HAP-1 (cell line): Measurements from ENCODE around the gene SERPINB1.

Source experiments
- DNase-seq, 2 experiments: peaks; one replicate each; pipeline ENCODE4 v3.0.0-alpha.2; 2016 to 2020; ENCODE audit warnings: low spot score in 2 of 2
- H3K27me3 ChIP-seq: fragments of 250-450 bp; sonication (Bioruptor Pico); 2 replicates; pipeline ENCODE4 v1.5.1; 2020; ENCODE audit warnings: low read depth, mild to moderate bottlenecking, moderate library complexity
- H3K36me3 ChIP-seq: fragments of 250-450 bp; sonication (Bioruptor Pico); replicated peaks from 2 replicates; pipeline ENCODE4 v1.5.1; 2020; ENCODE audit warnings: mild to moderate bottlenecking
- H3K4me1 ChIP-seq: fragments of 250-450 bp; sonication (Bioruptor Pico); 2 replicates; pipeline ENCODE4 v1.5.1; 2020; ENCODE audit warnings: mild to moderate bottlenecking
- H3K4me3 ChIP-seq: fragments of 250-450 bp; sonication (Bioruptor Pico); 2 replicates; pipeline ENCODE4 v1.5.1; 2020; ENCODE audit warnings: mild to moderate bottlenecking, moderate library complexity
- H3K9me3 ChIP-seq: fragments of 250-450 bp; sonication (Bioruptor Pico); 2 replicates; pipeline ENCODE4 v1.5.1; 2020; ENCODE audit warnings: mild to moderate bottlenecking, moderate library complexity
- in situ Hi-C: fragments of 300-500 bp; cut with MboI; formaldehyde crosslinking; loops from 3 replicates; pipeline ENCODE4 v1.14.3; 2020; ENCODE audit warnings: low sequenced_read_pairs, inconsistent platforms, mixed read lengths

SERPINB1 gene

DNA sequence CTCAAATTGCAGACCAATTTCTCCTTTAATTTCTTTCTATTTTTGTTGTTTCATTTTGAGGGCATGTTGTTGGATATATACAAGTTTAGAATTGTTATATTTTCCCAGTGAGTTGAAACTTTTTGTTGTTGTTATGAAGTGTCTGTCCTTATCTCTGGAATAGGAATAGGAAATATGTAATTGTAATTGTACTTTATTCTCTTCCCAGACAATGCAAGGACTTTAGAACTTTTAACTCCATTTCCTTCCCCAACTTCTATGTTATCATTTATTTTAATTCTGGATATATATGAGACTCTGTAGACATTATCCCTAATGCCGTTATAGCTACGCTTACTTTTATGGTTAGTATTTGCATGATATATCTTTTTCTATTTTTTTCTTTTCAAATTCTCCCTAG lies 12.4 kb downstream of the SERPINB1 start:
- no peak for DNase-seq
- in situ Hi-C loops: no loop called here
- H3K4me3 ChIP-seq: no peak overlapping the region
- H3K9me3 ChIP-seq: no peaks in the 10 kb centered on the region
- no peaks in the 10 kb centered on the region for H3K27me3 ChIP-seq
- no peaks in the 10 kb centered on the region; the same call in 1 of the 2 replicates for H3K36me3 ChIP-seq
- H3K4me1 ChIP-seq: no peaks in the 10 kb centered on the region

DNA sequence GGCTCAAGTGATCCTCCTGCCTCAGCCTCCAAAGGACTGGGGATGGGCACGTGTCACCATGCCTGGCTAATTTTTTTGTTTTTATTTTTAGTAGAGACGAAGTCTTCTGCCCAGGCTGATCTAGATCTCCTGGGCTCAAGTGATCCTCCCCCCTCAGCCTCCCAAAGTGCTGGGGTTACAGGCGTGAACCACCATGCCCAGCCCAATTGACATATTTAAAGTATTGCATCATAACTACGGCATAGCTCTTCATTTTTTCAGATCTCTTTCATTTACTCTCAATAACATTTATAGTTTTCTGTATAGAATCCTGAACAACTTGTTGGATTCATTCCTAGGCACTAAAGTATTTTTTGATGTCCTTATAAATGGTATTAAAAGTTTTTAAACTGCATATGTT lies 13.0 kb downstream of the SERPINB1 start:
- H3K27me3 ChIP-seq: no peaks in the 10 kb centered on the region

DNA sequence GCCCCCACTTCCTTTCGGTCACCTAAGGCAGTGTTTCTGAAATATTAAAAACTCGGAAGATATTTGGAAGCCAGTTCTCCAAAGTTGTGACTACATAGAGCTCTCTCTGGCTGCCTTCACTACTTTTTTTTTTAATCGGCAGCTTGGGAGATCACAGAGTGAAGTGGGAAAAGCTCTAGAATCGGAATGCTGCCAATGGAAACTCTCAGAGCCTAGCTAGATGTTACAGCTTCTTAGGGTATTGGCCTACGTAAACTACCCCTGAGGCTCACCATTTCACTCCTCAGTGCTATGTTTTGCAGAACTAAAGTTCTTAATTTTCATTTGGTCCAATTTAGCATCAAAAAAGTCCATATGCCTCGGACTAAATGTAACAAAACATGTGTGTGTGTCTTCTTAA lies 14.5 kb downstream of the SERPINB1 start:
- Histone ChIP-seq H3K9me3 (no peaks in the 10 kb centered on the region), H3K36me3 (no peaks in the 10 kb centered on the region), H3K27me3 (no peaks in the 10 kb centered on the region), H3K4me3 (no peak overlapping the region), H3K4me1 (no peaks in the 10 kb centered on the region)
- DNase-seq: no peak
- in situ Hi-C loops: no loop called here

More for the DNA sequence above, 13.0 kb downstream of the SERPINB1 start:
- Histone ChIP-seq H3K9me3 (no peaks in the 10 kb centered on the region), H3K4me1 (no peaks in the 10 kb centered on the region), H3K36me3 (no peaks in the 10 kb centered on the region; the same call in 1 of the 2 replicates), H3K4me3 (no peak overlapping the region)
- in situ Hi-C loops: no loop called here
- DNase-seq: no peak

- no peak for DNase-seq
- in situ Hi-C loops: no loop called here
Measured at GRCh38 chr6:2826131-2826530, 15.5 kb downstream of the SERPINB1 start.

DNA sequence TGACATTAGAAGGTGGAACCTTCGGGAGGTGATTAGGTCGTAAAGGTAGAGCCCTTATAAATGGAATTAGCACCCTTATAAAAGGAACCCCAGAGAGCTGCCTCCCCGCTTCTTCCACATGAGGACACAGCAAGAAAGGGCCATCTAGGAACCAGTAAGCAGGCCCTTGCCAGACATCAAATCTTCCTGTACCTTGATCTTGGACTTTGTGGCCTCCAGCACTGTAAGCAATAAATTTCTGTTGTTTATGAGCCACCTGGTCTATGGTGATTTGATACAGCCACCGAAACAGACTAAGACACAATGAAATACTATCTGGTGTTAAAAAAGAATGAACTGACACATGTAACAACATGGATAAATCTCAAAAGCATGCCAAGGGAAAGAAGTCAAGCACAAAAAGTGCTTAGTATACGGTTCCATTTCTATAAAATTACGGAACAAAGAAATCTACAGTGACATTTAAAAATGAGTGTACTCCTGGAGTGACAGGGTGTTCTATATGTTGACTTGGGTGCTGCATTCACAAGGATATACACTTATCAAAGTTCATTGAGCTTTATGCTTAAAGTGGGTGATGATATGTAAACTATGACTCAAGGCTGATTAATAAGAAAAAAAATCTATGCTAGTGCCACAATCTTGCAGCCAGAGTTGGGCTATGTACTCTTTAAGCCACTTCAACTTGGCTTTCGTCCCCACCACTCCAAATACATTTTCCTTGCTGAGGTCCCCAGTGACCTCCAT lies 18.4 kb downstream of the SERPINB1 start:
- peaks cover 6% of the 10 kb centered on the region for H3K4me1 ChIP-seq
- H3K36me3 ChIP-seq: no peaks in the 10 kb centered on the region
- no peak overlapping the region for H3K4me3 ChIP-seq
- no peaks in the 10 kb centered on the region for H3K27me3 ChIP-seq
- no peaks in the 10 kb centered on the region for H3K9me3 ChIP-seq
- in situ Hi-C loops: no loop called here
- no peak for DNase-seq

More at GRCh38 chr6:2826131-2826530, 15.5 kb downstream of the SERPINB1 start:
- no peaks in the 10 kb centered on the region for H3K4me1 ChIP-seq
- no peaks in the 10 kb centered on the region for H3K9me3 ChIP-seq
- H3K36me3 ChIP-seq: no peaks in the 10 kb centered on the region
- H3K27me3 ChIP-seq: no peaks in the 10 kb centered on the region
- no peak overlapping the region for H3K4me3 ChIP-seq

DNA sequence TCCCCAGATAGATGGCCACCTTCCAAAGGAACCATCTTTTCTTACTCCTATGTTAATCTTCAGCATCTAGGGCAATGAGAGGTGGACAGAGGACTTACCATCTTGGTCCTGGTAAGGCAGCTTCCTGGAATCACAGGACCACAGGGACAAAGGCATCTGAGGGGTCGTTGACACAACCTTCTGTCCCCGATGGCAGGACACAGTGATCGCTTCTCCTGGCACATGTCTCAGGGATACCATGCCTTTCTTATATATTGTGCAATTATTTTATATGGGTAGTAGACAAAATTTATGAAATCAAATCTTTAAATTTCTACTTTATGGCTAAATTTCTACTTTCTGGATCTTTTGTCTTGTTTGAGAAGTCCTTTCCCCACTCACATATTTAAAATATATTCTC lies 20.1 kb downstream of the SERPINB1 start:
- no peak for DNase-seq
- no peaks in the 10 kb centered on the region for H3K27me3 ChIP-seq
- H3K36me3 ChIP-seq: no peaks in the 10 kb centered on the region
- H3K4me3 ChIP-seq: no peak overlapping the region
- 0 out of 2 replicates have a peak, but pooled peaks cover 3% of the 10 kb centered on the region for H3K9me3 ChIP-seq
- in situ Hi-C loops: no loop called here
- peaks cover 6% of the 10 kb centered on the region for H3K4me1 ChIP-seq

GRCh38 chr6:2820415-2820814 lies 21.2 kb downstream of the SERPINB1 start:
- no peak overlapping the region for H3K4me3 ChIP-seq
- peaks cover 8% of the 10 kb centered on the region; the same call in 1 of the 2 replicates for H3K9me3 ChIP-seq
- in situ Hi-C loops: no loop called here
- H3K27me3 ChIP-seq: no peaks in the 10 kb centered on the region
- DNase-seq: no peak
- peaks cover 6% of the 10 kb centered on the region for H3K4me1 ChIP-seq
- no peaks in the 10 kb centered on the region for H3K36me3 ChIP-seq

- in situ Hi-C loops: no loop called here
- no peak for DNase-seq
- Histone ChIP-seq H3K4me3 (no peak overlapping the region), H3K36me3 (no peaks in the 10 kb centered on the region), H3K9me3 (peaks cover 8% of the 10 kb centered on the region; the same call in 1 of the 2 replicates), H3K4me1 (peaks cover 6% of the 10 kb centered on the region), H3K27me3 (no peaks in the 10 kb centered on the region)
Measured at GRCh38 chr6:2819978-2820377, 21.7 kb downstream of the SERPINB1 start.

GRCh38 chr6:2819115-2819514 lies 22.5 kb downstream of the SERPINB1 start:
- in situ Hi-C loops: no loop called here
- peaks cover 6% of the 10 kb centered on the region for H3K4me1 ChIP-seq
- no peak for DNase-seq
- H3K4me3 ChIP-seq: no peak overlapping the region
- peaks cover 8% of the 10 kb centered on the region; the same call in 1 of the 2 replicates for H3K9me3 ChIP-seq
- H3K36me3 ChIP-seq: no peaks in the 10 kb centered on the region
- H3K27me3 ChIP-seq: no peaks in the 10 kb centered on the region

DNA sequence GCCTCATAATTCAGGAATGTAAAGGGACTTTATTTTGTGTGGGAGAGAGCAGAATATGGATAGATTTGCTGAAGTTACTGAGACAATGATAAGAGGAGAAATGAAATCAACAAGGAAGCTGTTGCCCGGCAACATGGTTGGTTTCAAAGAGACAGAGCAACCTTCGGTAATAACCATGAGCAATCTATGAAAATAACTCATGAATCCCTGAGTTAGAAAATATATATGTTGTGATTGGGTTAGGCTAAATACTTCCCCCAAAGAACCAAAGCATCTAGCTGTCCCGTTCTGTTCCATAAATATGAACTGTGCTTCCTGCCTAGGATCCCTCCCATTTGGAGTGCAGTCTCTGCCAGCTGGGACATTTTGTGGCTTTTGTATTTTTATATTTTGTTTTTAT lies 23.1 kb downstream of the SERPINB1 start:
- H3K9me3 ChIP-seq: peaks cover 8% of the 10 kb centered on the region; the same call in 1 of the 2 replicates
- peaks cover 6% of the 10 kb centered on the region for H3K4me1 ChIP-seq
- no peaks in the 10 kb centered on the region for H3K36me3 ChIP-seq
- in situ Hi-C loops: no loop called here
- H3K4me3 ChIP-seq: no peak overlapping the region
- H3K27me3 ChIP-seq: no peaks in the 10 kb centered on the region
- no peak for DNase-seq

- H3K36me3 ChIP-seq: no peaks in the 10 kb centered on the region
- no peak overlapping the region for H3K4me3 ChIP-seq
- no peaks in the 10 kb centered on the region for H3K27me3 ChIP-seq
- in situ Hi-C loops: no loop called here
- peaks cover 6% of the 10 kb centered on the region for H3K4me1 ChIP-seq
- H3K9me3 ChIP-seq: peaks cover 8% of the 10 kb centered on the region; the same call in 1 of the 2 replicates
- DNase-seq: no peak
Measured at GRCh38 chr6:2817903-2818443, 23.7 kb downstream of the SERPINB1 start.

GRCh38 chr6:2816158-2816557 lies 25.5 kb downstream of the SERPINB1 start:
- DNase-seq: no peak
- in situ Hi-C loops: no loop called here
- peaks cover 6% of the 10 kb centered on the region for H3K4me1 ChIP-seq

DNA sequence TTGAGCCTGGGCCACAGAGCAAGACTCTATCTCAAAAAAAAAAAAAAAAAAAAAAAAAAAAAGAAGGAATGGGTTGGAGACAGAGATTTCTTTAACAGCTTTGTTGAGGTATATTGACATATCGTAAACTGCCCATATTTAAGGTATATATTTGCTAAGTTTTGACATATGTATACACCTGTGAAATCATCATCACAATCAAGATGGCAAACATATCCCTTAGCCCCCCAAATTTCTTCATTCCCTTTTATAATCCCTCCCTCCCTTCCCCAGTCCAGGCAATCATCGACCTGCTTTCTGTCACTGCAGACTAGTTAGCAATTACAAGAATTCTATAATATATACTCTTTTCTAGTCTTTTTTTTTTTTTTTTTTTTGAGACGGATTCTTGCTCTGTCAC lies 29.0 kb downstream of the SERPINB1 start:
- H3K4me1 ChIP-seq: no peaks in the 10 kb centered on the region
- in situ Hi-C loops: no loop called here
- H3K4me3 ChIP-seq: no peak overlapping the region
- peaks cover 8% of the 10 kb centered on the region; the same call in 1 of the 2 replicates for H3K9me3 ChIP-seq
- H3K27me3 ChIP-seq: no peaks in the 10 kb centered on the region
- DNase-seq: no peak
- no peaks in the 10 kb centered on the region for H3K36me3 ChIP-seq

More at GRCh38 chr6:2816158-2816557, 25.5 kb downstream of the SERPINB1 start:
- H3K9me3 ChIP-seq: peaks cover 8% of the 10 kb centered on the region; the same call in 1 of the 2 replicates
- no peaks in the 10 kb centered on the region for H3K36me3 ChIP-seq
- no peaks in the 10 kb centered on the region for H3K27me3 ChIP-seq
- H3K4me3 ChIP-seq: no peak overlapping the region

DNA sequence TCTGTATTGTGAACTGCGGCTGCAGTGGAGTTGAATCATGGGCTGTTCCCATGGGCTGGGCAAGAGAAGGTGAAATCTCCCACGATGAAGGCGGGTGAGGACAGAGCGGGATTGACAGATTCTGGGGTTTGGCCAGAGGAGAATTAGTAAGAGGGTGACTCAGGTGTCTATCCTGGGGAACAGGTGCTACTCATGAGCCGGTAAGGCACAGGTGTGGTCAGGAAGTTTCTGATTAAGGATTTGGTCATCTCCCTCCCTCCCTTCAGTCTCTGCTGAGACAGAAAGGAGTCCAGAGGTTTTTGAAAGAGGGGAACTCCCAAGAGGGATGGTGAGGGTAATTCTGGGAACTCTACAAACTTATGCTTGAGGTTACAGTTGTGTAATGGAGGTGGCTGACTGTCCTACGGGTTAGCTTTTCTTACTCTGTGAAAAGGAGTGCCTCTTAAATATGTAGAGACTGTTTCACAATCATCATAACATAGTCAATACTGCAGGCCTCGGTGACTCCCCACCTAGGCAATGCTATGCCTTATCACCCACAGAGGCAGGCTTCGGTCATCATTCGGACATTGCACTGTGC lies 31.5 kb downstream of the SERPINB1 start:
- in situ Hi-C loops: no loop called here
- H3K9me3 ChIP-seq: no peaks in the 10 kb centered on the region

More for the DNA sequence above, 31.5 kb downstream of the SERPINB1 start:
- Histone ChIP-seq H3K36me3 (no peaks in the 10 kb centered on the region), H3K4me1 (no peaks in the 10 kb centered on the region), H3K27me3 (no peaks in the 10 kb centered on the region), H3K4me3 (no peak overlapping the region)
- no peak for DNase-seq
